ENCODE data around the gene ARHGDIB. TPM values are rescaled to one million over a fixed set of nuclear protein-coding genes. Genes with fewer than 3 reads are reported as not detected.

The ARHGDIB gene
- total and polyA plus RNA-seq, 10 of the 15 experiments (the other 5 are each of a cell fraction or from before 2014, with no cell fraction given) = 796 to 2,849 (median 1,346) TPM

- Histone ChIP-seq H3K4me2 (ENCODE audit: control insufficient read depth, insufficient read depth) (no peak overlapping the region), H3K27me3 (replicated peaks in 1 of 2; ENCODE audit: control insufficient read depth in 2 of 2, insufficient read depth in 2 of 2, low read length in 1 of 2) (no peaks in the 10 kb centered on the region), H3K79me2 (ENCODE audit: control insufficient read depth, insufficient read depth, low read length) (no peaks in the 10 kb centered on the region), H3K36me3 (ENCODE audit: control insufficient read depth in 2 of 2, insufficient read depth in 2 of 2, low read length in 1 of 2) (no peaks in the 10 kb centered on the region), H3K9ac (ENCODE audit: control insufficient read depth, insufficient read depth, low read length) (no peak overlapping the region), H4K20me1 (ENCODE audit: control insufficient read depth, insufficient read depth) (no peaks in the 10 kb centered on the region), H3K27ac (ENCODE audit: control insufficient read depth, insufficient read depth) (no peak overlapping the region), H3K4me1 (ENCODE audit: control insufficient read depth, insufficient read depth, low read length) (peaks cover 4% of the 10 kb centered on the region; the same call in 1 of the 2 replicates), H2AFZ (ENCODE audit: control insufficient read depth, low read depth, low read length) (no peak overlapping the region), H3K4me3 (no peak overlapping the region), H3K9me3 (replicated peaks; ENCODE audit: control insufficient read depth, insufficient read depth, low read length) (no peaks in the 10 kb centered on the region)
- ChIA-PET RAD21 (ENCODE audit: unreplicated experiment) (no interaction called here), POLR2A (no interaction called here), SMC1A (ENCODE audit: uncharacterized antibody, unreplicated experiment) (interaction anchor here (0.7 to 2.1 kb wide), 10 partner anchors 12 to 101 kb away, joined by 3 to 6 read pairs (median 4); partner anchors contain the start of gene WBP11), CTCF (interaction anchor here (0.7 to 2.1 kb wide), 7 partner anchors 9 to 108 kb away, joined by 4 to 7 read pairs (median 5); no protein-coding TSS in a partner anchor)
- WGBS (ENCODE audit: insufficient coverage, insufficient replicate concordance, low lambda C conversion rate, missing lambda C conversion rate) = 75% methylated on average over 5 of the region's 5 CpGs
- DNase-seq (ENCODE audit: low read depth, low spot score) = no peak
- intact Hi-C loops (cut with micrococcal nuclease; ENCODE audit: unreplicated experiment) (no loop called here), in situ Hi-C loops (cut with MboI) (no loop called here)
- ATAC-seq = peak; percentile 63
- TF ChIP-seq SMARCA5 (IDR thresholded peaks at IDR 0.05) (no peak), YY1 (IDR thresholded peaks at IDR 0.05; ENCODE audit: low read depth, low read length) (no peak), ZNF384 (IDR thresholded peaks at IDR 0.05; ENCODE audit: borderline replicate concordance, low read depth, low read length) (no peak), CREB1 (IDR thresholded peaks at IDR 0.05; ENCODE audit: low read depth) (no peak), CEBPB (IDR thresholded peaks at IDR 0.05; ENCODE audit: borderline replicate concordance in 1 of 2, low read depth in 2 of 2, low read length in 2 of 2) (no peak), CHD2 (IDR thresholded peaks at IDR 0.05; ENCODE audit: borderline replicate concordance, low read depth, low read length) (no peak), KAT2A (conservative IDR thresholded peaks at IDR 0.05; ENCODE audit: control insufficient read depth, low read depth, low read length) (no peak), BMI1 (IDR thresholded peaks at IDR 0.05; ENCODE audit: borderline replicate concordance) (no peak), ZNF207 (IDR thresholded peaks at IDR 0.05; ENCODE audit: borderline replicate concordance) (no peak), LARP7 (IDR thresholded peaks at IDR 0.05) (no peak), NR2C1 (IDR thresholded peaks at IDR 0.05) (no peak), NFYA (IDR thresholded peaks at IDR 0.05; ENCODE audit: borderline replicate concordance, low read depth, low read length) (no peak)
- TF ChIP-seq, protein P1, sequence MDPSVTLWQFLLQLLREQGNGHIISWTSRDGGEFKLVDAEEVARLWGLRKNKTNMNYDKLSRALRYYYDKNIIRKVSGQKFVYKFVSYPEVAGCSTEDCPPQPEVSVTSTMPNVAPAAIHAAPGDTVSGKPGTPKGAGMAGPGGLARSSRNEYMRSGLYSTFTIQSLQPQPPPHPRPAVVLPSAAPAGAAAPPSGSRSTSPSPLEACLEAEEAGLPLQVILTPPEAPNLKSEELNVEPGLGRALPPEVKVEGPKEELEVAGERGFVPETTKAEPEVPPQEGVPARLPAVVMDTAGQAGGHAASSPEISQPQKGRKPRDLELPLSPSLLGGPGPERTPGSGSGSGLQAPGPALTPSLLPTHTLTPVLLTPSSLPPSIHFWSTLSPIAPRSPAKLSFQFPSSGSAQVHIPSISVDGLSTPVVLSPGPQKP (IDR thresholded peaks at IDR 0.05; ENCODE audit: low read depth, low read length) = no peak
- peak; percentile 13 for FAIRE-seq
- no TSS peak for BruUV-seq (replicated peaks)
Measured at GRCh38 chr12:14903386-14904098, 57.9 kb downstream of the ARHGDIB start.

Data from GM12878 (cell line).